ENCODE data around the gene EDC4.
"Not testable (repeated sequence)": the region's sequence is repeated elsewhere in the genome, so short reads cannot be mapped to it uniquely, and the experiment has no call there.

EDC4 gene

GRCh38 chr16:67909056-67909742, 36.3 kb downstream of the EDC4 start:
- no peak for DNase-seq

- no peak for DNase-seq
Observed at GRCh38 chr16:67910158-67910557, 37.3 kb downstream of the EDC4 start.

DNA sequence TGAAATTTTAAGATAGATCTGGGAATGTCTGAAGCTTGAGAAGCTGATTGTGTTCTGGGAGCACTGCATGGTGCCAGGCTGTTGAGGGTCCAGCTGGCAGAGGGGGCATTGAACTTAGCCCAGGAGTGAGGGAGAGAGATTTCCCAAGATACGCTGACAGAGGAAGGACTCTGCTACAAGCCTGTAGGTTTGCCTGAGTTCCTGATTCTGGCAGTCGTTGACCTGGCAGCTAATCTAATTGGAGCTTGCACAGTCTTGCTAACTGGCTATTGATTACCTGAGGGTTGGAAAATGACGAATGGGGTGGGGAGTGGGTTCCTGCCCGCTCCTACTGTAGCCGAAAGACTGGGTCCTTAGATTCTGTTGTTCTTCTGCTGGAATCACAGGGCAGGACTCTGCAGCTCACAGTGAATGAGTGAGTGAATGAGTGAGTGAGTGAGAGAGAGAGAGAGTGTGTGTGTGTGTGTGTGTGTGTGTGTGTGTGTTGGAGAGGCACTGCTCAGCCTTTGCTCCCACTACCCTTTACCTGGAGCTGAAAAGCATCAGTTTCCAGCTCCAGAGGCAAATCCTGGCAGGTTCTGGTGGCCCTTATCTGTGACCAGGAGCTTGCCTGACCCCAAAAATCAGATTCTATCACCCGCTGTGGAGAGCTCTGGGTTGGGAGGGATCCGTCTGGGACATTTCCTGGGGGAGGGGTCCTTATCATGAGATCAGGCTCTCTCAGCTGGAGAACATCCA, 42.1 kb downstream of the EDC4 start:
- DNase-seq, result no peak

DNA sequence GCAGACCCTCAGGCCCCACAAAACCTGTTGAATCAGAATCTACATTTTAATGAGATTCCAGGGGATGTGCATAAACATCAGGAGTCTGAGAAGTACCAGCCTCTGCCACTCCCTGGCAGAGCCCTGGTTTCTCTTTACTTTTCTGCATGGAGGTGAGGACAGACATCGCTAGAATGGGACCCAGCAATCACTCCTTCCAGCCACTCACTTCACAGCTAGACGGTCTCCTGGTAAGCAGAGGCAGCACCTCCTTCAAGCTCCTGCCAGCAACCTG, 42.6 kb downstream of the EDC4 start:
- DNase-seq, result not testable (repeated sequence)

GRCh38 chr16:67915831-67916723, 43.2 kb downstream of the EDC4 start:
- no peak for DNase-seq

DNA sequence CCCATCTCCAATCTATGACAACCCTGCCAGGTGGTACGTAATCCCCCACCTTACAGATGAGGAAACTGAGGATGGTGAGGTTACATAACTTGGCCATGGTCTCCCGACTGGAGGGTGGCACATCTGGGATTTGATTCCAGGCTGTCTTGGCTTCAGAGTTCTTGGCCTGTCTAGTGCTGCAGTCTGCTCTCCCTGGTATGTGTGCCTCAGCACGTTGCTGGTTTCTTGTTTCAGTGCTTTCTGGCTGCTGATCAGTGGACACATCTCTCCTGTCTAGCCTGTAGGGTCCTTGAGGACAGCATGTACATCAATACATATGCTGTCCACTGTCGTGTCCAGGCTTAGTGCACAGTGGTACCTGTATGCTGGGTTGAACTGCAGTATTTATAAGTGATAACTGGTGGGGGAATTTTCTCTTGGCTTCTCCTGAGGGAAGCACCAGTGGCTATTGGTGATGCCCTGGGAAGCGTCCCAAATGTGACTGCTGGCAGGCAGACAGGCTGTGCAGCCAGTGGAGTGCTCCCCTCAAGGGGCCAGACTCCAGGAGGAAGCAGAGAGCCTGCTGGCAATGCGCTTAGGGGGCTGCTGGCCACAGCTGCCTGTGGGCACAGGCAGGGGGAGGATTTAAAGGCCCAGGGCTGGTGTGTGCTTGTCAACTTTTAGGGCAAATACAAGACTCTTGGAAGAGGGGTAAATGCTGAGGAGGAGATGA, 44.4 kb downstream of the EDC4 start:
- DNase-seq, result no peak

GRCh38 chr16:67917852-67918236, 45.0 kb downstream of the EDC4 start:
- peak in 1 of 2 experiments; percentile 61 for DNase-seq

DNA sequence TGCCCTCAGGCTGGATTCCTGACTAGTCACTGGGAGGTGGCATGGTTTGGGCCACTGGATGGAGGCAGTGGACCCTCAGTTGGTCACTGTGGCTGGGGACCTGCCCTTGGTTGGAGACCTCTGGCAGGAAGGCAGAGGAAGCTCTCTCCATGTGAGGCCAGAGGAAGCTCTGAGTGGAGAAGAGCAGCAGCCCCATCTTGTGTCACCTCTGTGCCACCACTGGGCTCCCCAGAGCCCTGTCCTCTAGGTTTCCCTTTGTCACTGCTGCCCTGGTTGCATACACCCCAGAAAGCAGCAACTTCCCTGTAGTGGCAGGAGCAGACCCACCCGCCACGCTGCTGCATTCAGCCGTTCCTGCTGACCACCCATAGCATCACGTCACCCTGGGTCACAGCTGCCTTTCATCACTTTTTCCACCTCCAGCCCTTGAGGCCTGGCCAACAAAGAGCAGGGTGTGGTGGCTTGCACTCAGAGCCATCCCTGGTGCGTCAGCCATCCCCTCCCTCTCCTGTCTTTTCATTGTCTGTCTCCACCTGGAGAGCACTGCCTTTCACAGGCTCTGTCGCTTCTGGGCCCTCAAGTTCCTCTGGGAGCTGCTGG, 46.9 kb downstream of the EDC4 start:
- DNase-seq, result no peak

DNA sequence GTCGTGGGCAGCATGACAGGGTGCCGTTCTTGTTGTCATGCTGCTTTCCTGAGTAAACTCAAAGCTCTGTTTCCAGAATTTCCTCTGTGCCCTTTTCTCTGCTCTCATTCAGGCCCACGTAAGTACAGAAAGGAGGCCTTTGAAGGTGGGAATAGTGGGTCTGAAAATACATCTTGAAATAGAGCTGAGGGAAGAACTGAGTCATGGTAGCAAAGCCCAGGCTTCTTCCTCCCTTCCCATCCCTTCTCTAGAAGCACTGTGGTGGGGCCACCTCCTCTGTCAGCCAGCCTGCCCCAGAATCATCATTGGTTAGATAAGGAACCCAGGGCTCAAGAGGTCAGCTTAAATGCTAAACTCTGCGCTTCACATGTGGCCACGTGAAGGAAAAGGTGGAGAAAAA, 49.4 kb downstream of the EDC4 start:
- DNase-seq, result no peak

DNA sequence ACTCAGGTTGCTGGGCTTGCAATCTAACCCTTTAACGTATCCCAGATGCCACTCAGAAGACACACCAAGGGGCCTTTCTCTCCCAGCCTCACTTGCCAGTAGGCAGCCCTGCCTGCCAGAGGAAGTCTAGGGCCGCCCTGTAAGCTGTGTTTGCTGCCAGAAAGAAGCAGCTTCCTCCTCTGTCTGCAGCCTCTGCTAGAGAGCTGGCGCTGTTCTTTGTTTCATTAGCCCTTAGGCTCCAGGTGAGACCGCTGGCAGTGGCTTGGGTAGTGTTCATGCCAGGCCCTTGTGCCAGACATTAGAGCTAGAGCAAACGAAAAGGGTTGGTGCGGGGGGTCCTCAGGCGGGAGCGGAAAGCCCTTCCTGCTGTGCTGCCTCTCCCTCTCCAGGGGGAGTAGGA, 49.9 kb downstream of the EDC4 start:
- DNase-seq, result no peak

DNA sequence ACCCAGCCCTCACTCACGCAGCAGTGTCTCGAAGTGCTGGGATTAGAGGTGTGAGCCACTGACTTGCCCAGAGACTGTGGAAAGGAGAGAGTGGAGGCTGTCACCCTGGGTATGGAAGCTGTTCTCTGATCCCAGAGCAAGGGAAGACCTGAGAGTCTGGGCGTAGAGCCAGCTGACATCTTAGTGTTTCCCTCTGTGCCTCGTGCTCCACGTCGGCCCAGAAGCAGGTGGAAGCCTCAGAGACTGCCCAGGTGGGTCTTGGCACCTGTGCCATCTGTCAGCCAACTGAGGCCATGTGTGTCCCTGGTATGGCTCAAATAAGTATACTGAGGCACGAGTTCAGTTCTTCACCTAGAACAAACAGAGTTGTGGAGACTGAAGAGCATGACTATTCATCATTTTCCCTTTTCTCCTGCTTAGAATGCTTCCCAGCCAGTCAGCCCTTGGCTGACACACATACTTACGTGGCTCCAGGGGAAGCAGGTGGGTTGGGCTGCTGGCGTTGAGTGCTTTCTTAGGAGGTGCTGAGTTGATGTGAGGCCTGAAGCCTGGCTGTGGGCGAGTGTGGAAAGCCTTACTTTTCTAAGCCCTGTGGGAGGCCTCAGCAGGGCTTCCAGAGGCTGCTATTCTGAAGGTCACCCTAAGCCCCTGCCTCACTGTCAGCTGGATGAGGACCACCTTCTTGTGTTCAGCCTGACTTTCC, 50.7 kb downstream of the EDC4 start:
- DNase-seq, result no peak

- DNase-seq, result no peak
Observed at GRCh38 chr16:67924140-67924906, 51.5 kb downstream of the EDC4 start.

GRCh38 chr16:67926181-67926750, 53.4 kb downstream of the EDC4 start:
- no peak for DNase-seq

- DNase-seq, result no peak
Observed at GRCh38 chr16:67927131-67927941, 54.5 kb downstream of the EDC4 start.

DNA sequence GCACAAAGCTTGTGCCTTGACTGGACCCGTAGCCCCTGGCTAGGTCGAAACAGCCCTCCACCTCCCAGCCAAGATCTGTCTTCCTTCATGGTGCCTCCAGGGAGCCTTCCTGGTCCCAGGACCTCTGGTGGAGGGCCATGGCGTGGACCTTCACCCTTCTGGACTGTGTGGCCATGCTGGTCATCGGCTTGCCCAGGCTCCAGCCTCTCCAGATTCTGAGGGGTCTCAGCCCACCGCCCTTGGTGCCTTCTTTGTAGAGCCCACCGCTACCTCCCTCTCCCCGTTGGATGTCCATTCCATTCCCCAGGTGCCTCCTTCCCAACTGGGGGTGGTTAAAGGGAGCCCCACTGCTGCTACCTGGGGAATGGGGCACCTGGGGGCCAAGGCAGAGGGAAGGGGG, 55.3 kb downstream of the EDC4 start:
- DNase-seq, result no peak

DNA sequence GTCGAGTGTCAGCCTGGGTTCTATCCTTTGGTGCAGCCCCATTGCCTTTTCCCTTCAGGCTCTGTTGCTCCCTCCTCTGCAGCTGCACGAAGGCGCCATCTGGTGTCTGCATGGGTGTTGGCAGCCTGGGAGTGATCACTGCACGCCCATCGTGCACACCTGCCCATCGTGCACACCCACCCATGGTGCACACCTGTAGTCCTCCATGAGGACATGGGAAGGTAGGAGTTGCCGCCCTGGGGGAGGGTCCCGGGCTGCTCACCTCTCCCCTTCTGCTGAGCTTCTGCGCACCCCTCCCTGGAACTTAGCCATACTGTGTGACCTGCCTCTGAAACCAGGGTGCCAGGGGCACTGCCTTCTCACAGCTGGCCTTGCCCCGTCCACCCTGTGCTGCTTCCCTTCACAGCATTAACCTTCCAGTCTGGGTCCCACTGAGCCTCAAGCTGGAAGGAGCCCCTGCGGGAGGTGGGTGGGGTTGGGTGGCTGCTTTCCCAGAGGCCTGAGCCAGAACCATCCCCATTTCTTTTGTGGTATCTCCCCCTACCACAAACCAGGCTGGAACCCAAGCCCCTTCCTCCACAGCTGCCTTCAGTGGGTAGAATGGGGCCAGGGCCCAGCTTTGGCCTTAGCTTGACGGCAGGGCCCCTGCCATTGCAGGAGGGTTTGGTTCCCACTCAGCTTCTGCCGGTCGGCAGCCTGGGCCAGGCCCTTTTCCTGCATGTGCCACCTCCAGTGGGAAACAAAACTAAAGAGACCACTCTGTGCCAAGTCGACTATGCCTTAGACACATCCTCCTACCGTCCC, 55.9 kb downstream of the EDC4 start:
- DNase-seq, result peak; percentile 71 to 72

DNA sequence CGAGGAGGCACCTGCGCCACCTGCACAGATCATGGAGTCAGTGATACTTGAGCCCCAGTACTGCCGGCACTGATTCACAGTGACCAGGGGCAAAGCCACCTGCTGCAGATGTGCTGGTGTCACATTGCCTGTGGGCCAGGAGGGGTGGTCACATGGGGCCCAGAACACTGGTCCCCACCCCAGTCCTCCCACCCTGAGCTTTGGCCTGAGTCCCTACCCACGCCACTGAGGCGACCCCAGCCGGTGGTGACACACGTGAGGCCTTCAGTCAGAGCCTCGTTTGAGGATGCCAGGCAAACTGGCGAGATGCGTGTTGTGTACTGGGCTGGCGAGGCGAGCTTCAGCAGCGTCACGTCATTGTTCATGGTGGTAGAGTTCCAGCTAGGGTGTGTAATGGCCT, 57.3 kb downstream of the EDC4 start:
- no peak for DNase-seq

DNA sequence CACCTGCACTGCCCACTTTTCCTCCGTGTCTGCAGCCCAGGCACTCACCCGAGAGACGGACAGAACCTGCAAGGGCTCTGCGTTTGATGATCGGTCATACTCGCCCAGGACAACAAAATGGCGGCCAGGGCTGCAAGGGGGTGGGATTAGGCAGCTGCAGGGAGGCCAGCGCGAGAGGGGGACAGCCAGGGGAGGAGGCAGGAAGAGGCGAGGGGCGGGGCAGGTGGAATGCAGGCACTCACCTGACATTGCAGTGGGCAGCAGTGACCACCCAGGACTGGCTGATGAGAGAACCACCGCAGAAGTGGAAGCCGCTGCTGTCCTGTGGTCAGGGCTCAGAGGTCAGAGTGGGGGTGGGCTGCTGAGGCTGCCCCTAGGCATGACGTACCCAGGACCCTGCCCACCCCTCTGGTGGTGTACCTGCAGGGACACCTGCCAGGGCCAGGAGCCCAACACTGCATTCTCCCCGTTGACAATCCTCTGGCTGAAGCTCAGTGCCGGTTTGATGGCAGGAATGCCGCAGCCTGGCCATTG, 57.9 kb downstream of the EDC4 start:
- no peak for DNase-seq

All from stimulated activated CD4-positive, alpha-beta T cell treated with anti-CD3 and anti-CD28 coated beads, Interleukin-4, amount 100 ng/mL, for 4 hours (primary cell).